ENCODE results near the gene NTN5. TPM values are rescaled to one million over a fixed set of nuclear protein-coding genes. Genes with fewer than 3 reads are reported as not detected.

NTN5 gene
- total RNA-seq, 4 donors from 2014 or later: not detected

DNA sequence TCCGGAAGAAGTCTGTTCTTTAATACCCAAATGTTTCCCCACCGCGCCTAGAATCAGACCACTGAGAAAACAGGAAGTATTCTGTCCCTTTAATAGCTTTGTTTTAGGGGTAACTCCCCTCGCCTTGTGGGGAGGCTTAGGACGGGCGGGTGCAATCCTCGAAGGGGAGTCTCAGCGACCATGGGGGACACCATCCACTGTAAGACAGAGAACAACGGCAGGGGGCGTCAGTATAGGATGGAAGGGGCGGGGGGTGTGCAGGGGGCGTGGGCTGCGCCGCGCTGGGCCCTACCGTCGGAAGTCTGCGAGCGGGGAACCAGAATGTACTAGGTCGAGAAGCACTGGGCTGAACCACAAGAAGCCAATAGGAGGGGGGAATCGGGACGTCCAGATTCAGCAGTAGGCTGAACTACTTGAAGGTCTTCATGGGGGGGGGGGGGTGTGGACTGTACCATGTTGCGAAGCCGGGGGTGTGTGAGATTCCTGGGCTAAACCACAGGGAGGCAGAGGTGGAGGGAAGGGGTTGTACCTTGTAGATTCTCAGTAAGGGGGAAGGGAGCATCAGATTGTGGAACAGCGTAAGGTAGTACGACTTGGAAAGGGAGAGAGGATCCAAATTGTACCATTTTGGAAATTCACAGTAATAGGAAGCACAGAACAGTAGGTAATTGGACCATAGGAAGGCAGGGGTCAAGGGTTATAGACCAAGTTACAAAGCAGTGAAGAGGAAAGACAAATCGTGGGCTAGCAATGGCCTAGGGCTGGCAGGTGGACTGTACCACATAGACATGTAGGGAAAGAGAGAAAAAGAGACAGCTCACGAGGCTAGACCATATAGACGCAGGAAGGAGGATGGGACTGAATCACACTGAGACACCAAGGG lies 34.6 kb downstream of the NTN5 start:
- DNase-seq (peak; percentile 76 to 90), ATAC-seq (peak; percentile 41 to 42)
- Histone ChIP-seq H3K4me3 (peak overlapping the region; percentile 58 to 95 (median 76)), H3K27me3 (no peaks in the 10 kb centered on the region), H3K9me3 (no peaks in the 10 kb centered on the region), H3K27ac (peak overlapping the region; percentile 97 to 100 (median 100)), H3K36me3 (no peaks in the 10 kb centered on the region), H3K4me1 (peaks cover 28 to 38% of the 10 kb centered on the region in 2 donors)
- intact Hi-C loops (cut with DNase I; ENCODE audit: low total_unique reads) (loop anchor here (2.0 to 10.0 kb wide), 4 partner anchors 149 to 1564 kb away; partner anchors contain the start of genes AKT1S1, MYH14 and TBC1D17), in situ Hi-C loops (cut with MboI; ENCODE audit: low sequenced_read_pairs in 4 of 4) (loop anchor here in 1 of 4 donors (25.0 kb wide), 1 partner anchor 99 kb away; the partner anchor contains the start of genes IZUMO1 and RASIP1)
- peak in 1 of 2 donors; percentile 21 for TF ChIP-seq POLR2A (IDR thresholded peaks at IDR 0.05)
- TF ChIP-seq, protein P1, sequence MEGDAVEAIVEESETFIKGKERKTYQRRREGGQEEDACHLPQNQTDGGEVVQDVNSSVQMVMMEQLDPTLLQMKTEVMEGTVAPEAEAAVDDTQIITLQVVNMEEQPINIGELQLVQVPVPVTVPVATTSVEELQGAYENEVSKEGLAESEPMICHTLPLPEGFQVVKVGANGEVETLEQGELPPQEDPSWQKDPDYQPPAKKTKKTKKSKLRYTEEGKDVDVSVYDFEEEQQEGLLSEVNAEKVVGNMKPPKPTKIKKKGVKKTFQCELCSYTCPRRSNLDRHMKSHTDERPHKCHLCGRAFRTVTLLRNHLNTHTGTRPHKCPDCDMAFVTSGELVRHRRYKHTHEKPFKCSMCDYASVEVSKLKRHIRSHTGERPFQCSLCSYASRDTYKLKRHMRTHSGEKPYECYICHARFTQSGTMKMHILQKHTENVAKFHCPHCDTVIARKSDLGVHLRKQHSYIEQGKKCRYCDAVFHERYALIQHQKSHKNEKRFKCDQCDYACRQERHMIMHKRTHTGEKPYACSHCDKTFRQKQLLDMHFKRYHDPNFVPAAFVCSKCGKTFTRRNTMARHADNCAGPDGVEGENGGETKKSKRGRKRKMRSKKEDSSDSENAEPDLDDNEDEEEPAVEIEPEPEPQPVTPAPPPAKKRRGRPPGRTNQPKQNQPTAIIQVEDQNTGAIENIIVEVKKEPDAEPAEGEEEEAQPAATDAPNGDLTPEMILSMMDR (IDR thresholded peaks at IDR 0.05 in 4 of 5, conservative IDR thresholded peaks at IDR 0.05 in 1 of 5): peak in 1 of 5 experiments; percentile 18

DNA sequence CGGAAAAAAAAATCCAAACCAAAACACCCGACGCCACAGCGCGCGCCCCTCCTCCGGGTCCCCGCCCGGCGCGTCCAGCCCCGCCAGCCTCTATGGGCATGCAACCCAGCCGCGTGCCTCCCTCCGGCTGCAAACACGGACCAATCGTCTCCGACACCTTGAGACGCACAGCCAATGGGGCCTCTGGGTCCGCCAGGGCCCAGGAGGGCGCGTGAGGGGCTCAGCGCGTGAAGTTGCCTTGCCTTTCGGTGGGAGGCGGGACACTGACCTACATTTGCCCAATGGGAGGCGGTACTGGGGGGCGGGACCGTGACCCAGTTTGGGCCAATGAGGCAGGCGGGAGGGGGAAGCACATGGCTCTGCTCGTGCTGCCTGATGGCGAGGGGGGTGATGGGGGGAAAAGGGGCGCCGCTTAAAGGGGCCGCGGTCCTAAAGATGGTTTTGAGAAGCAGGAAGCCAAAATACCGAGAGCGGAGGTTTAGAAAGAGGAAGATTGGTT lies 35.3 kb downstream of the NTN5 start:
- H3K4me1 ChIP-seq: peaks cover 35 to 45% of the 10 kb centered on the region in 2 donors
- DNase-seq: peak; percentile 99 to 100
- H3K27ac ChIP-seq: peak overlapping the region; percentile 97 to 100 (median 100)
- no peaks in the 10 kb centered on the region for H3K27me3 ChIP-seq
- in situ Hi-C loops (cut with MboI; ENCODE audit: low sequenced_read_pairs in 4 of 4): loop anchor here in 1 of 4 donors (25.0 kb wide), 1 partner anchor 100 kb away; the partner anchor contains the start of genes IZUMO1 and RASIP1
- H3K9me3 ChIP-seq: no peaks in the 10 kb centered on the region
- no peaks in the 10 kb centered on the region for H3K36me3 ChIP-seq
- TF ChIP-seq POLR2A (IDR thresholded peaks at IDR 0.05): peak; percentile 59 to 76
- TF ChIP-seq, protein P1 (IDR thresholded peaks at IDR 0.05 in 4 of 5, conservative IDR thresholded peaks at IDR 0.05 in 1 of 5): peak in 1 of 5 experiments; percentile 21
- ATAC-seq: peak; percentile 52 to 55
- intact Hi-C loops (cut with DNase I; ENCODE audit: low total_unique reads): loop anchor here (5.0 to 10.0 kb wide), 3 partner anchors 515 to 1565 kb away; partner anchors contain the start of genes AKT1S1, MYH14 and TBC1D17
- peak overlapping the region; percentile 58 to 95 (median 76) for H3K4me3 ChIP-seq

DNA sequence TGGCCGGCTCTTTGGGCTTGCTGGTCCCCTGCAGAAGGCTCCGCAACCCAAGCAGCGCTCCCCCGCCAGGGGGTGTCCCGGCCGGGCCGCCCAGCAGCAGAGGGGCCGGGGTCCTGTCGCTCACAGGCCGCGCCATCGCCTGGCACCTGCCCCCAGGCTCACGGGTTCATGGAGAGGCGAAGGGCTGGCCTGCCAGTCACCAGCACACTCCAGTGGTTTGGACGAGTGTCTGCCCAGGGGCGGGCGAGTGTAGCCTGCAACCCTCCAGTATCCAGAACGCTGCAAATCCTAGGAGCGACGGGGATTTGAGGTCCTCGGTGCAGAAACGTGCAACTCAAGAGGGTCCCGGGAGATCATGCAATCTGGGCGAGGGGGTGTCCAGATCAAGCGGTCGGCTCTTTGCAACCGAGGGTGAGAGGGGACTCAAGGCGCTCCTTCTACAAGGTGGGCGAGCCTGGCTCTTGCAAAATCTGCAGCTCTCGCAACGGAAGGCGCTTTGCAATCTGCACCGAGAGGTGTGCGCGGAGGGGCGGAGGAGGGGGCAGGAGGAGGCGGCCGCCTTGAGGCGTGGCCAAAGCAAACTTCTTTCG lies 35.9 kb downstream of the NTN5 start, which contains the start of gene DBP:
DBP (minus strand) TSS at position 521 of the 590 bp plus-strand sequence; CDS start at position 136, 385 bp downstream.
- peak within 1 kb of the TSS; percentile 97 to 100 (median 100) for H3K27ac ChIP-seq
- intact Hi-C loops (cut with DNase I; ENCODE audit: low total_unique reads) (loop anchor here (5.0 to 10.0 kb wide), 3 partner anchors 515 to 1565 kb away; partner anchors contain the start of genes AKT1S1, MYH14 and TBC1D17), in situ Hi-C loops (cut with MboI; ENCODE audit: low sequenced_read_pairs in 4 of 4) (loop anchor here in 1 of 4 donors (25.0 kb wide), 1 partner anchor 100 kb away; the partner anchor contains the start of genes IZUMO1 and RASIP1)
- DNase-seq (peak in 1 of 2 donors; percentile 79), ATAC-seq (peak; percentile 7 to 15)
- H3K27me3 ChIP-seq: no peaks in the 10 kb centered on the region
- TF ChIP-seq, protein P1 (IDR thresholded peaks at IDR 0.05 in 4 of 5, conservative IDR thresholded peaks at IDR 0.05 in 1 of 5): peak in 3 of 5 experiments; percentile 22 to 34 (median 32)
- no peak for TF ChIP-seq POLR2A (IDR thresholded peaks at IDR 0.05)
- no peaks in the 10 kb centered on the region for H3K9me3 ChIP-seq
- H3K4me3 ChIP-seq: peak within 1 kb of the TSS; percentile 58 to 95 (median 76)
- peaks cover 41 to 50% of the 10 kb centered on the region in 2 donors for H3K4me1 ChIP-seq
- no peaks in the 10 kb centered on the region for H3K36me3 ChIP-seq
